ENCODE data around the gene DMBX1.

The DMBX1 gene

GRCh38 chr1:46506470-46507219, 17.0 kb downstream of the DMBX1 start:
- DNase-seq (ENCODE audit: low read depth) = no peak
- H3K4me3 ChIP-seq (ENCODE audit: low read depth, low read length) = no peak overlapping the region
- no peak for TF ChIP-seq CTCF (IDR thresholded peaks at IDR 0.05; ENCODE audit: low read depth, low read length, missing control alignments)

DNA sequence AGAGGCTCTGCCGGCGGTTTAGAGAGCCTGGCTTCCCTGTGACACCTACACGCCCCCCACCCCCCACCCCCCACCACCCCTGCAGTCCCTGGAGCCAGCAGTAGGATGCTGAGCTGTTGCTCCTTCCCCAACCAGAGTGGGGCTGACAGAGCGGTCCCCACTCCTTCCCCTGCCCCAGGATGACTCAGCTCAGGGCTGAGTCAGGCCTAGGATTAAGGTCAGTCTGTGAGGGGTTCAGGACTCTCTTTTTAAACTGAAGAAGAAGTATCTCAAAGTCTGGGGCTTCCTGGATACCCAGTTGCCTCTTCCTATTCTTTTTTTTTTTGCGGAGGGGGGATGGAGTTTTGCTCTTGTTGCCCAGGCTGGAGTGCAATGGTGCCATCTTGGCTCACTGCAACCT, 19.1 kb downstream of the DMBX1 start:
- DNase-seq (ENCODE audit: low read depth) = no peak
- no peak overlapping the region for H3K4me3 ChIP-seq (ENCODE audit: low read depth, low read length)
- no peak for TF ChIP-seq CTCF (IDR thresholded peaks at IDR 0.05; ENCODE audit: low read depth, low read length, missing control alignments)

DNA sequence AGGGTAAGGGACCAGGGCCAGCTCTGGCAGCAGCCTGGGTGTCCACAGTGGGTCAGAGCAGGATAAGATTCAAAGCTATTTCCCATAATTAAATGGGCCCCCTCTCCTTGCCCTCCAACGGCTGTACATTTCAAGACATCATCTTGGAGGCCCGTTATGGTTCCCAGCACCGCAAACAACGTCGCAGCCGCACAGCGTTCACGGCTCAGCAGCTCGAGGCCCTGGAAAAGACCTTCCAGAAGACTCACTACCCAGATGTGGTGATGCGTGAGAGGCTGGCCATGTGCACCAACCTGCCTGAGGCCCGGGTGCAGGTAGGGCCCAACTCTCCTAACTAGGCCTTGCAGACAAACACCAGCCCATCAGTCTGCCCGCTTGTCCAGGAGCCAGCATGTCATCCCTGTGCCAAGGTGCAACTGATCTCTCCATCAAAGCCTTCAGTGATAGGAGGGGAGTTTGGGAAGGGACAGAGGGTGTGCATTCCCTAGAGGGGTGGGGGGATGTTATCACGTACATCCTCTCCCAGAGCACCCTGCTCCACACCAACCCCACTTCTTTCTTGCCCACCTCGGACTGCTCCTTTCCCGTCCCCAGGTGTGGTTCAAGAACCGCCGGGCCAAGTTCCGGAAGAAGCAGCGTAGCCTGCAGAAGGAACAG, 20.8 kb downstream of the DMBX1 start:
- DNase-seq (ENCODE audit: low read depth) = no peak
- TF ChIP-seq CTCF (IDR thresholded peaks at IDR 0.05; ENCODE audit: low read depth, low read length, missing control alignments) = no peak

GRCh38 chr1:46510998-46511365, 21.3 kb downstream of the DMBX1 start:
- no peak for TF ChIP-seq CTCF (IDR thresholded peaks at IDR 0.05; ENCODE audit: low read depth, low read length, missing control alignments)
- H3K4me3 ChIP-seq (ENCODE audit: low read depth, low read length) = no peak overlapping the region
- DNase-seq (ENCODE audit: low read depth) = no peak

More for the DNA sequence above, 20.8 kb downstream of the DMBX1 start:
- H3K4me3 ChIP-seq (ENCODE audit: low read depth, low read length) = no peak overlapping the region

DNA sequence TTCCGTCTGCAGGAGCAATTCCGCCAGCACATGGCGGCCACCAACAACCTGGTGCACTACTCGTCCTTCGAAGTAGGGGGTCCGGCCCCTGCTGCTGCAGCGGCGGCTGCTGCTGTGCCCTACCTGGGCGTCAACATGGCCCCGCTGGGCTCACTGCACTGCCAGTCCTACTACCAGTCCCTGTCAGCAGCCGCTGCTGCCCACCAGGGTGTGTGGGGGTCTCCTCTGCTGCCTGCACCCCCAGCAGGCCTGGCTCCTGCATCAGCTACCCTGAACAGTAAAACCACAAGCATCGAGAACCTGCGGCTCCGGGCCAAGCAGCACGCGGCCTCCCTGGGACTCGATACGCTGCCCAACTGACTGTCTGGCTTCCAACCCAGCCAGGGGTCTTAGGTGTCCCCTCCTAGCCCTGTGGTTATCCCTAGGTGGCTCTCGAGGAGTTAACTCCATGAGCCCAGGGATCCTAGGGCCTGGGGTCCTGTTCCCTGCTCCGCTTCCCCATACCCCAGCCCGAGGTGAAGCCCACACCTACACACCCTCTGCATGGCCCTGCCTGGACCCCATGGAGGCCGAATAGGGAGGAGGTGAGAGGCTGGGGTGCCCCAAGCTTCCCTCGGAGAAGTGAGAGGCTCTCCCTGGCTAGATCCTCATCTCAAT, 22.6 kb downstream of the DMBX1 start:
- H3K4me3 ChIP-seq (ENCODE audit: low read depth, low read length) = no peak overlapping the region
- TF ChIP-seq CTCF (IDR thresholded peaks at IDR 0.05; ENCODE audit: low read depth, low read length, missing control alignments) = no peak
- DNase-seq (ENCODE audit: low read depth) = no peak

- no peak overlapping the region for H3K4me3 ChIP-seq (ENCODE audit: low read depth, low read length)
- no peak for TF ChIP-seq CTCF (IDR thresholded peaks at IDR 0.05; ENCODE audit: low read depth, low read length, missing control alignments)
- DNase-seq (ENCODE audit: low read depth) = no peak
Measured at GRCh38 chr1:46512792-46513190, 23.2 kb downstream of the DMBX1 start.

Data from GM12864 (cell line).